ENCODE measurements around the gene MTX3.

Gene MTX3

GRCh38 chr5:79966448-79966847, 24.6 kb downstream of the MTX3 start:
- TF ChIP-seq ZNF274 (IDR thresholded peaks at IDR 0.05; ENCODE audit: low read depth, low read length): no peak
- H3K4me3 ChIP-seq (ENCODE audit: low read length): no peak overlapping the region

DNA sequence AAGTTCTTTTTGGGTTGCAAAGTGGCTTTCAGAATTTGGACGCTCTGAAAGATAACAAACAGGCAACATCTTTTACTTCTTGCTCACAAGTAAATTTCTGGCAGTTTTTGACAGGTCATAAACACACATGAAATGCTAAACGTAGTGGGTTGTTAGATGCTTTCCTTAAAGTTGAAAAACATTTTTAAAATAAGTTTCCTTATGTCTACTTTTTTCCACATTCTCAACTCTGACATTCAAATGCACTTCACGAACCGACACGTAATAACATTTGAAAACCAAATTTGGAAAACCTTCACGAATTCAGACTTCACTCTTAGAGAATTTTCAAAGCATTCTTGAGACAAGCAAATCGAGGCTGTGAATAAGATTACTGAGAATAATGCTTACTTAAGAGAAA, 26.9 kb downstream of the MTX3 start:
- no peak overlapping the region for H3K4me3 ChIP-seq (ENCODE audit: low read length)
- TF ChIP-seq ZNF274 (IDR thresholded peaks at IDR 0.05; ENCODE audit: low read depth, low read length): no peak

- no peak for TF ChIP-seq ZNF274 (IDR thresholded peaks at IDR 0.05; ENCODE audit: low read depth, low read length)
- H3K4me3 ChIP-seq (ENCODE audit: low read length): no peak overlapping the region
Observed at GRCh38 chr5:79963261-79964061, 27.6 kb downstream of the MTX3 start.

DNA sequence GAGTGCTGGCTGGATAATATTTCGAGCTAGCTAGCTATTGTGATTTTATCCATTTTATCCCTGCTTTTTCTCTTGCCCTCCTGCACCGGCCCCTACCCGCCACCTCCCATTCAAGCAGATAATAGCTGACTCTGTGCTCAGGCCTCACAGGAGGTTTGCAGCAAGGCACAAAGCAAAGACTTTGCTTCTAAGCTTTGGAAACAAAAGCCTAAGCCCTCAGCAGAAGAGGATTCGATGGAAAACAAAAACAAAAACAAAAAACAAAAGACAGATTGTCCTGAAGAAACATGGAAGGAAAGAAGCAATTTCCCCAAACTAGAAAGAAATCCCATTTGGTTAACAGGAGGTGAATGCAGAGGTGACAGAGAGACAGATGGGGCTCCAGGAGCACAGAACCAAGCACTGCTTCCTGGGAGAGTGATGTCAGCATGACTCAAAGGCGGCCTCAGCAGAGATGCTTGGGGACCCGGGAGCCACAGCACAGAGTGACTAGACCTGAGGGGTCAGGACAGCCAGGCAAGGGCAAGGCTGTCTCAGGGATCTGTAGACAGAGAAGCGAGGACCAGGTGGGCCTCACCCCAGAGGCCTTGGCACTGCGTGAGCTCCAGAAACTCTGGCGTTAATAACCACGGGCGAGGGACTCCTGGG, 28.4 kb downstream of the MTX3 start:
- no peak overlapping the region for H3K4me3 ChIP-seq (ENCODE audit: low read length)
- TF ChIP-seq ZNF274 (IDR thresholded peaks at IDR 0.05; ENCODE audit: low read depth, low read length): no peak

GRCh38 chr5:79961716-79962574, 29.1 kb downstream of the MTX3 start:
- TF ChIP-seq ZNF274 (IDR thresholded peaks at IDR 0.05; ENCODE audit: low read depth, low read length): no peak
- H3K4me3 ChIP-seq (ENCODE audit: low read length): no peak overlapping the region

GRCh38 chr5:79959407-79959806, 31.7 kb downstream of the MTX3 start:
- no peak for TF ChIP-seq ZNF274 (IDR thresholded peaks at IDR 0.05; ENCODE audit: low read depth, low read length)
- no peak overlapping the region for H3K4me3 ChIP-seq (ENCODE audit: low read length)

- H3K4me3 ChIP-seq (ENCODE audit: low read length): no peak overlapping the region
- TF ChIP-seq ZNF274 (IDR thresholded peaks at IDR 0.05; ENCODE audit: low read depth, low read length): no peak
Observed at GRCh38 chr5:79955941-79956670, 35.0 kb downstream of the MTX3 start.

- no peak for TF ChIP-seq ZNF274 (IDR thresholded peaks at IDR 0.05; ENCODE audit: low read depth, low read length)
- H3K4me3 ChIP-seq (ENCODE audit: low read length): no peak overlapping the region
Observed at GRCh38 chr5:79955356-79955895, 35.6 kb downstream of the MTX3 start.

DNA sequence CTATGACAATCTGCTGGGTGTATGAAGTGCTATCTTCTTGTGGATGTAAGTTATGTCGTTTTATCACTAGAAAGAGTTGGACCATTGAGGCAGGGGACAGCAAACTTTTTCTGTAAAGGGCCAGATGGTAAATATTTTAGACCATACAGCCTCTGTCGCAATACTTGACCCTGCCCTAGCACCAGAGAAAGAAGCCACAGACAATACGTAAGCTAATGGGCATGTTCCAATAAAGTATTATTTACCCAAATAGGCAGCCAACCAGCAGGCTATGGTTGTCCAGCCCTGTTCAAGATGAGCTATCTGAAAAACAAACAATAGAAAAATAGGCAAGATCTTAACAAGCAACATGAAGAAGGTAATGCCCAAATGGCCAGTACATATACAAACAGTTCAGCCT, 36.4 kb downstream of the MTX3 start:
- no peak overlapping the region for H3K4me3 ChIP-seq (ENCODE audit: low read length)
- TF ChIP-seq ZNF274 (IDR thresholded peaks at IDR 0.05; ENCODE audit: low read depth, low read length): no peak

GRCh38 chr5:79947567-79947966, 43.5 kb downstream of the MTX3 start:
- TF ChIP-seq ZNF274 (IDR thresholded peaks at IDR 0.05; ENCODE audit: low read depth, low read length): no peak
- H3K4me3 ChIP-seq (ENCODE audit: low read length): no peak overlapping the region

- no peak for TF ChIP-seq ZNF274 (IDR thresholded peaks at IDR 0.05; ENCODE audit: low read depth, low read length)
- H3K4me3 ChIP-seq (ENCODE audit: low read length): no peak overlapping the region
Observed at GRCh38 chr5:79938468-79938867, 52.6 kb downstream of the MTX3 start.

DNA sequence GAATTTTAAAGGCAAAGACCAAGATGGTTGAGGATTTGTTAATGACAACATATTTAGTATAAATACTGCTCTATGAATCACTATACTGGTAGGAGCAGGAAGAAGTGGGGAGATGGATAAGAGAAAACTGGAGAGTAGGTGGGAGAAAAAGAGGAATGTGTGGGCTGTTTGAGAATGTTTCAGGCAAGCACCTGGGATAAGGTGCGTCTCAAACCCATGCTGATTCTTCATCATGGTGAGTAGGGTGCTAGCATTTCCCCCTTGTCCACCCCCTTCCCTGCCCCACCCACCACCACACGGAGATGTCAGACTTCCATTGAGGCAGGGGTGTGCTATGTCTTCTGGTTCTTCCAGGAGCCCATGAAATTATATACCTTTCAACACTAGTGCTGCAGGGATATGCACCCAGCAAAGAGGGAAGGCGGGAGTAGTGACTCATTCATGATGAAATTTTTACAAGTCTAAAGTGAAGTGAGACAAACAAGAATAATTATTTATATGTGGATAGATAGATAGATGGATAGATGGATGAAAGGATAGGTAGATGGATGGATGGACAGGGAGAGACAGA, 54.3 kb downstream of the MTX3 start:
- no peak overlapping the region for H3K4me3 ChIP-seq (ENCODE audit: low read length)
- no peak for TF ChIP-seq ZNF274 (IDR thresholded peaks at IDR 0.05; ENCODE audit: low read depth, low read length)

DNA sequence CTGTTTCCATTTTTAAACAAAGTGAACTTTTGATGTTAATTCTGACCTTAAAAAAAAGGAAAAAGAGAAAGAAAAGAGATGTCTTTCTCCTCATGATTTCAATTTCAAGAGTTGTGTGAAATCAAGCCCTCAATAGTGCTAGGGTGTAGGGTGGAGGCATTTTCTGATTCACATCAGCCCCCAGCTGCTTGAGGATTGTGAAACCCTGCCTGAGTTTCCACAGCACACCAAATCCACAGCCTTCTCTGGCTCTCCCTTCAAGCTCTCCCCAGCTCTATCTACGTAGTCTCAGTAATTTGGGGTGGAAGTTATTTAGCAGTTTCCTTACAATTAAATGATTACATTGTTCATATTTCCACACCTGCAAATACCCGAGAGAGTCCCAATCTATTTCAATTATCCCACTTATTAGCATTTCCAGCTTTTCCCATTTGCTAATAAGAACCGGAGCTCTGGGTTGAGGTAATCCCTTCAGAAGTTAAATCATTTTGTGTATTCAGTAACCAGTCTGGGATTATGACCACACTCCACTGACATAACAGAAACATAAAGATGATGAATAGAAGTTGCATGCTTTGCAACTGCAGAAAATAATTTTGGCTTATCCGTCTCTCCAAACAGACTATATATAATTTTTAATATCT, 54.9 kb downstream of the MTX3 start:
- TF ChIP-seq ZNF274 (IDR thresholded peaks at IDR 0.05; ENCODE audit: low read depth, low read length): no peak
- no peak overlapping the region for H3K4me3 ChIP-seq (ENCODE audit: low read length)
